Hematopoietic multipotent progenitor cell treated with erythropoietin and hydrocortisone succinate and interleukin-3 and kit ligand, for 8 days (in vitro differentiated cells): Measurements from ENCODE around the gene OBI1.

Source experiments
- DNase-seq: peaks from one replicate; pipeline ENCODE4 v3.0.0-alpha.2; 2015

The OBI1 gene

GRCh38 chr13:78658630-78659449 lies at the start of gene OBI1:
Gene OBI1 (minus strand): TSS chr13:78659155. CDS start chr13:78659120, 35 bp downstream.
- peak; percentile 89 for DNase-seq

DNA sequence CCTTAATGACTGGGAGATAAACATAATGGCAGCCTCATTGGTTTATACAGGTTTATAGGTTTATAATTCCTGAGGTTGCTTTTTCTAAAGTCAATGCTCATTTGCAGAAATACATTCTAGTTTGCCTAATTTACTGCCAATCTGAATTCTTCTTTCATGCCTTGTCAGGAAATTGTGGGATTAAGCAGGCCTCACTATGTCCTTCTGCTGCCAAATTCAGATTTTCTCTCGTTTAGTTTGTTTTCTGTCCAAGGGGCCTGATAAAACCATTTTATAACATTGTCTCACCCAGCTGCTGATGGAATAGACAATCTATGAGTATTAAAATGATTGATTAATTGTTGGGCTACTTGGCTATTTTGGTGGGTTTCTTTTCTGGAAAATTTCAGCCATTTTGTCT lies 42.4 kb upstream of the OBI1 start:
- DNase-seq = no peak

DNA sequence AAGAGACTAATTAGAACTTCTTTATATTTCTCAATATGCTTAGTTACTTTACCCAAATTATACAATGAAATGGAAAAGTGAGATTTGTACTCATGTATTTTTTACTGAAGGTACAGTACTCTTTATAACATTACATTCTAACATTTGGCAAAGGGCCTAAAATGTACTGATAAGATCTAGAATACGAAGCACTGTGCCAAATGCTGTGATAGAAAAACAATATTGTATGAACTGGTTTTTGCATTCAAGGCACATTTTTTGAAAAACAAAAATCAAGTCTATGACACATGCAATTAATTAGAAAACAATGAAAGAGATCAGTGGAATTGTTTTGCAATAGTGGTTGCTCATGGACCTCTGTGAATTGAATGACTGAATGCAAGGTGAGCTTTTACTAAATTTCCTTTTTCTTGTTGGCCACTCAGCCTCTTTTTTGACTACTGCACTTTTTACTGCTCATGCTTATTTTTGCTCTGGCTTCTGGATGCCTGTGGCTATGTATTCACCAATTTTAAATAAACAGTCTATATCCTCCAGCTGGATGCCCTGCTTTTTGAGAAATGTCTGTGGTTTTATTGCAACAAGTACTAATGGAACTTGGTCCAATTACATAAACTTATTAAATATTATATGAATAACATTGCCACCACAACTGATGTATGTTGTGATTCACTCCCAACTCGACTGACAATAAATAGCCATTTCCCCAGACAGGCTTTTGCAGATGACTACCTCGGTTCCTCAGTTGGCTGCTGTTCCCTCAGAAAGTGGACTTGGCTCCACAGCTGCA lies 41.4 kb upstream of the OBI1 start:
- DNase-seq = peak; percentile 9

- no peak for DNase-seq
Measured at GRCh38 chr13:78689011-78689410, 30.1 kb upstream of the OBI1 start.

DNA sequence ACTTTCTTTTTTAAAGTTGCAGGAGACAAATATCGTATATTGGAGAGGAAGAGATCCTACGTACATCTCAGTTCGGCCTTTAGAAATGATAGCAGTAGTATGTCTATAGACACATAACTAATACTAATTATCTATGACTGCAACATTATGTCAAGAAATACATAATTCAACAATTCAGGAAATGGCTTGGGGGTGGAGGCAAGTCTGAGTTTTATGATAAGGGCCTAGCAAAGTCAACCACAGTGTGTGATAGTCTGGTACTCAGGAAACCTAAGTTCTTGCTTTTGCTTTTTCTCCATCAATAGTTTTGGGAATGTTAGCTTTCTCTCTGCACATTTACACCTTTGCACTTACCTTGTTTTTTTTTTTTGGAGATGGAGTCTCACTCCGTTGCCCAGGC lies 27.5 kb upstream of the OBI1 start:
- peak; percentile 67 for DNase-seq

GRCh38 chr13:78680576-78681350 lies 21.8 kb upstream of the OBI1 start:
- no peak for DNase-seq

GRCh38 chr13:78680115-78680561 lies 21.2 kb upstream of the OBI1 start:
- no peak for DNase-seq

DNA sequence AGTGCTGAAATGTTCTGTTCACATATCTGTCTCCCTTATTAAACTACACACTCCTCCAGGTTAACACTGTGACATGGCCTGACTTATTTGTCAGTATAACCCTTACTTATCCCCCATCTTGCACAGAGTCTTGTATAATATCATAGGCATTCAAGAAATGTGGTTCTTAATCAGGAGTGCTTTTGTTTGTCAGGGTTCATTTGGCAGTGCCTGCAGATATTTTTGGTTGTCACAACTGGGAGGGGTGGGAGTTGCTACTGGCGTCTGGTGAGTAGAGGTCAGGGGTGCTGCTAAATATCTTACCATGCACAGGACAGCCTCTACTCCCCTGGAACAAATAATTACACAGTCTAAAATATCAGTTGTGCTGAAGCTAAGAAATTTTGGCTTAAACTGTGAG lies 20.4 kb upstream of the OBI1 start:
- DNase-seq = no peak

GRCh38 chr13:78675112-78675511 lies 16.2 kb upstream of the OBI1 start:
- DNase-seq = no peak

DNA sequence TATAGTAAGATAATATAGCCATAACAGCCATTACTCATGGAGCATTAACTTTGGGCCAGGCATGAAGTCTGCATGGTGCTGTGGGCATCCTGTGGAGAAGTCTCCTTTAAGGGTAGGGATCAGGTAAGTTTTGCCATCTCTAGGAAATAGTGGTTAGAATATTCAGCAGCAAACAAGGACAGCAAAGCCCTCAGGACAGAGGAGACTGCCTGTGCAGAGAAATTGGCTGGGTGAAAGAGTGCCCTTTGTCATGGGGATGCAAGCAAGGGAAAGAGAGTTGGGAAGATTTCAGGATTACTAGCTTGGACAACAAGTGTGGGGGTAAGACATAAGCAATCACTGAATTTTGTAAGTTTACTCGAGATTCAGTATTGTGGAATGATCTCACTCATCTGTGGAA lies 15.7 kb upstream of the OBI1 start:
- DNase-seq = no peak

DNA sequence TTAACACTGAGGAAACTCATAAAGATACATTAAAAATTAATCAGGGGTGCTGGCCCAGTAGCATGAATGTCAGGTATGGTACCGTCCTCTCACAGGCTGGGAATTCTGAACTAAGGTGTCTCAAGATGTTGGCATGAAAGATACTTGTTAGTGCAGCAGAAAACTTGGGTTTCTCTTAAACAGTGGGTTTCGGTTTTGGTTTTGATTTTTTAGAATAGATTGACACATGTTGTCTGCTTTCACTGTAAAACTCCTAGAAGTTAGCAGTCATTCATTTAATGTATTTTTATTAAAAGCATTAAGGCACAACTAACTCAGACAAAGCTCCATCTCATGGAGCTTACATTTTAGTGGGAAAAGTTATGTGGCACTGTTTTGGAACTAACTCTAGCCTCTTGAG lies 3.5 kb upstream of the OBI1 start:
- no peak for DNase-seq

DNA sequence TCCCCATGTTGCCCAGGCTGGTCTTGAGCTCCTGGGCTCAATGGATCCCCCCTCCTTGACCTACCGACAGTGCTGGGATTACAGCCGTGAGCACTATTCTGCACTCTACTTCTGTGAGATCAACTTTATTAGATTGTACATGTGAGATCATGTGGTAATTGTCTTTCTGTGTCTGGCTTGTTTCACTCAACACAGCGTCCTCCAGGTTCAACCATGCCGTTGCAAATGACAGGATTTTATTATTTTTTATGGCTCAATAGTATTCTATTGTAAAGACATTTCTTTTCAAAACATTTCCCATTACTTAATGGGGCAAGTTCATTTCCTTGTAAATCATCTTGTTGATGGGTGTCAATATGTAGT lies 1.5 kb upstream of the OBI1 start:
- no peak for DNase-seq

GRCh38 chr13:78659732-78660494 lies 958 bp upstream of the OBI1 start:
- DNase-seq = peak; percentile 43

GRCh38 chr13:78659450-78659730 lies 435 bp upstream of the OBI1 start:
- DNase-seq = peak; percentile 29

DNA sequence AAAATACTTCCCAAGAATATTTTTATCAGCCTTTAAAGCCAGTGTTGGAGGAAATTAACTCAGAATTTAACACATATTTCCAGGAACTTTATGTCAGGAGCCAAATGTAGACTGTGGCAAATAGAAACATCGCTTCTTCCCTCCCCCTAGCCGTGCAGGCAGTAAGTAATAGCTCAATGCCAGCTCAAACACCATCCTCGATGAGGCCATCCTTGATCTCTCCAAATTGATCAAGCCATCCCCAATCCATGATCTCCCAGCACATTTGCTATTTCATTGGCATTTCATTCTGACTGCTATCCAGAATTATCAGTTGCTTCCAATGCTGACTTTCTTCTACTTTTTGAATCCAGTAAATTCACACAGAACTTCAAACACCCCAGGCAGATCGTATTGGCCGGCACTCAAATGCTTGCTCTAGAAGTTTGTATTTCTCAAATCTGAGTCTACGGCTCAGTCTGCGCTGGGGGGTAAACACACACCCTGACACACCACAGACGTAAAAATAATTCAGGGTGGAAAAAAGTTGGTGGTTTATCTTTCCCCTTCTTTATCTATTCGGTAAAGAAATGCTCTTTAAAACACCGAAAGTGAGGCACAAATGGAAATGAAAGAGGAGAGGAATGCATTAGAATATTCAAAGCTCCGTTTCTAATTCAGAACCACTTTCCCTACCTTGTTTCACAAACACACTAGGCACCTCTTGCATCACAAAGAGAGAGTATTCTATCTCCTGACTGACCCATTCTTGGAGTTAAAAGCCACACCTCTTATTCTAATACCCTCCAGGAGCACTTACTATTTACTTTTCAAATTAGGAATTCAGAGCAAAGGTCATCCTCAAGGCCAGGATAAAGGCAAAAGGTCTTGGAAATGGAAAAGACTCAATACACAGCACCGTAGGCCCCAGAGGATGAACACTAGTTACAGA lies 991 bp downstream of the OBI1 start:
- DNase-seq = peak; percentile 31

DNA sequence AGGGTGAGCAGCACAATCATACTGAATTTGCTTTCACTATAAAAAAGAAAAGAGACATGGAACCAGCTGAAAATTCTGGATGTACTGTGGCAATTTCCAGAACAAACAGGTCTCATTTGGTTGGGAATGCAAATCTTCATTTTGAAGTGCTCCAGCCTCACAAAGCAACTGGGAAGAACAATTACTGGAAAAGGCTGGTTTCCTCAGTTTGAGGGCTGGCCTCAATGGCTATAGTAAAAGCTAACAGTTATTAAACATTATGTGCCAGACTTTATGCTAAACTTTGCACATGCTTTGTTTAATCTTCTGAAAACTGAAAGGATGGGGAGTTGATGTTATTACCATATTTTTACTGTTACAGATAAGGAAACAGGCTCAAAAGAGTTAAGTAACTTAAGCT lies 3.0 kb downstream of the OBI1 start:
- DNase-seq = no peak

DNA sequence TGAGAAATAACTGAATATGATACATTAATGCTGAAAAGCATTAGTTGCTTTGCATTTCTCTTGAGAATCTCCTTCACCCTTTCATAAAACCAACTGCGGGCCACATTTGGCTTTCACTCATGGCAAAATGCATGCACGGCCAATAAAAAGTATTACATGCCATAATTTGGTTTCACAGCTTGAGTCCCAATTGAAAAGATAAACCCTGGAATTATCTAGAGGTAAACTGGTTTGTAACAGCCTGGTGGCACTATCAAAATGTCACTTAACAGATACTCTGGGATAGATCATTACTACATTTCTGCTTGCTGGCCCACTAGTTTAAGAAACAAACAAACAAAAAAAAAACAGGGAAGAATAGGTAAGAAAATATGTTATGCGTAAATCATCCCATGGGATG lies 3.9 kb downstream of the OBI1 start:
- no peak for DNase-seq

DNA sequence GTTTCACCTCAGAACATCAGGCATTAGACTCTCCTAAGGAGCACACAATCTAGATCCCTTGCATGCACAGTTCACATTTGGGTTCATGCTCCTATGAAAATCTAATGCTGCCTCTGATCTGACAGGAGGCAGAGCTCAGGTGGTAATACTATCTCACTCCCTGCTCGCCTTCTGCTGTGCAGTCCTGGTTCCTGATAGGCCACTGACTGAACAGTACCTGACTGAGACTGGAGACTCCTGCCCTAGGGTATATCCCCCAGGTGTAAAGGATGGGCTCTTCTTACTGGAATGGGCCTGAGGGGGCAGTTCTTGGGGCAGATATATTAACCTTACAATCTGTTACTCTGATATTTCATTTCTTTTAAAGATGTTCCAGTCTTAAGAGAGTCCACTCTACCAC lies 6.3 kb downstream of the OBI1 start:
- no peak for DNase-seq

GRCh38 chr13:78650717-78651083 lies 8.3 kb downstream of the OBI1 start:
- DNase-seq = no peak

- peak; percentile 83 for DNase-seq
Measured at GRCh38 chr13:78649997-78650716, 8.8 kb downstream of the OBI1 start.

DNA sequence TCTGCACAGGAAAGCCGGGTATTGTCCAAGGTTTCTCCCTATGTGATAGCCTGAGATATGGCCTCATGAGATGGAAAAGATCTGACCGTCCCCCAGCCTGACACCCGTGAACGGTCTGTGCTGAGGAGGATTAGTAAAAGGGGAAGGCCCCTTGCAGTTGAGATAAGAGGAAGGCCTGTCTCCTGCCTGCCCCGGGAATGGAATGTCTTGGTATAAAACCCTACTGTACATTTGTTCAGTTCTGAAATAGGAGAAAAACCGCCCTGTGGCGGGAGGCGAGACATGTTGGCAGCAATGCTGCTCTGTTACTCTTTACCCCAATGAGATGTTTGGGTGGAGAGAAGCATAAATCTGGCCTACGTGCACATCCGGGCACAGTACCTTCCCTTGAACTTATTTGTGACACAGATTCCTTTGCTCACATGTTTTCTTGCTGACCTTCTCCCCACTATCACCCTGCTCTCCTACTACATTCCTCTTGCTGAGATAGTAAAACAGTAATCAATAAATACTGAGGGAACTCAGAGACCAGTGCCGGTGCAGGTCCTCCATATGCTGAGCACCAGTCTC lies 11.8 kb downstream of the OBI1 start:
- peak; percentile 82 for DNase-seq
